ENCODE results near the gene NACC2.

NACC2 gene

GRCh38 chr9:135993765-135994500 is 101.2 kb downstream of the NACC2 start:
- DNase-seq (ENCODE audit: low read depth): no peak

GRCh38 chr9:135993409-135993742 is 101.7 kb downstream of the NACC2 start:
- no peak for DNase-seq (ENCODE audit: low read depth)

DNA sequence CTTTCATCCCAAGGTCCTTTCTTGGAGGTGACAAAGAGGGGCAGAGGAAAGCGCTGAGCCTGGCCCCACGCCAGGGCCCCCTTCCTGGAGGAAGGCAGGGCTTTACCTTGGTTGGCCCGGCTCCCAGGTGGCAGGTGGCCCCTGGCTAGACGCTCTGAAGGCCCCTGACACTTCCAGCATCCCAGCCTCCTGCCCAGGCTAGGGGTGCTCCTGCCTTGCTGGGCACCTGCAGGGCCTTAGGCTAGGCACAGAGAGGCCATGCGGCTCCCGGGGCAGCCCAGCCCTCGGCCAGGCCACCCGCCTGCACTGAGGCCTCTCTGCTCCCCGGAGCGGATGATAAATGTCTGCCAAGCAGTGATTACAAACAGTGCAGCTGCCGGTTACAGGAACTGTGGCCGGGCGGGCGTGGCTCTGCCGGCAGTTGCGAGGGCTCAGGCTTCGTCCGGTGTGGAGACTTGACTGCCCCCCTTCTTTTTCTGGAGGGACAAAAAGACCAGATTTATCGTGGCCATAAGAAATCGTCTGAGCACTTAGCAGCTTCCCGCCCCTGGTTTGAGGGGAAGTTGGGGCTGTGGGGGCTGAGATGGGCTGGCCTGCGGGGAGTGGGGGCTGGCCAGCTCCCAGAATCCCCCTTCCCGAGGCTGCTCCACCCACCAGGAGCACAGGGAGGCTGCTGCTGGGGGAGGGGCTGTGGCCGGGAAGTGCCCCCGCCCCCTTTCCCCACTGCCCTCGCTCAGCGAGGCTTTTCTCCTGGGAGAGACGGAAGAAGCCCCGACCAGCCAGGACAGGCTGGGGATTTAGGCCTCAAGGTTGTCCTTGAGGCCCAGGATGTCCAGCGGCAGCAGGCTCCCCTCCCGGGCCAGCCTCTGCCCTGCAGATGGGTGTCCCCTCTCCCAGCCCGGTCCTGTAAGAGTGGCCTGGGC is 102.3 kb downstream of the NACC2 start:
- peak; percentile 32 for DNase-seq (ENCODE audit: low read depth)

DNA sequence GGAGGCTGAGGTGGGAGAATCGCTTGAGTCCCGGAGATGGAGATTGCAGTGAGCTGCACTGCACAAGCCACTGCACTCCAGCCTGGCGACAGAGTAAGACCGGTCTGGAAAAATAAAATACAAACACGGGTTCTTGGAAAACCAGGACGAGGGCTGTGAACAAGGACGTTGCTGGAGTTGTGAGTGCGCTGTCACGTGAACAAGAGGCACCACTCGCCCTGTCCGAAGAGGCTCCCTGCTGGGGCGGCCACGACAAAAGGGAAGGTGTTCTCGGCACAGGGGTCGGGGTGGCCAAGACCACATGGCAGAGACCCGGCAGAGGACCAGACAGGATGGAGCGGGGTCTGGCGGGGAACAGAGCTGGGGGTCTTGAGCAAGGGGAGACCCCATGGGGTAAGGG is 103.3 kb downstream of the NACC2 start:
- DNase-seq (ENCODE audit: low read depth): no peak

DNA sequence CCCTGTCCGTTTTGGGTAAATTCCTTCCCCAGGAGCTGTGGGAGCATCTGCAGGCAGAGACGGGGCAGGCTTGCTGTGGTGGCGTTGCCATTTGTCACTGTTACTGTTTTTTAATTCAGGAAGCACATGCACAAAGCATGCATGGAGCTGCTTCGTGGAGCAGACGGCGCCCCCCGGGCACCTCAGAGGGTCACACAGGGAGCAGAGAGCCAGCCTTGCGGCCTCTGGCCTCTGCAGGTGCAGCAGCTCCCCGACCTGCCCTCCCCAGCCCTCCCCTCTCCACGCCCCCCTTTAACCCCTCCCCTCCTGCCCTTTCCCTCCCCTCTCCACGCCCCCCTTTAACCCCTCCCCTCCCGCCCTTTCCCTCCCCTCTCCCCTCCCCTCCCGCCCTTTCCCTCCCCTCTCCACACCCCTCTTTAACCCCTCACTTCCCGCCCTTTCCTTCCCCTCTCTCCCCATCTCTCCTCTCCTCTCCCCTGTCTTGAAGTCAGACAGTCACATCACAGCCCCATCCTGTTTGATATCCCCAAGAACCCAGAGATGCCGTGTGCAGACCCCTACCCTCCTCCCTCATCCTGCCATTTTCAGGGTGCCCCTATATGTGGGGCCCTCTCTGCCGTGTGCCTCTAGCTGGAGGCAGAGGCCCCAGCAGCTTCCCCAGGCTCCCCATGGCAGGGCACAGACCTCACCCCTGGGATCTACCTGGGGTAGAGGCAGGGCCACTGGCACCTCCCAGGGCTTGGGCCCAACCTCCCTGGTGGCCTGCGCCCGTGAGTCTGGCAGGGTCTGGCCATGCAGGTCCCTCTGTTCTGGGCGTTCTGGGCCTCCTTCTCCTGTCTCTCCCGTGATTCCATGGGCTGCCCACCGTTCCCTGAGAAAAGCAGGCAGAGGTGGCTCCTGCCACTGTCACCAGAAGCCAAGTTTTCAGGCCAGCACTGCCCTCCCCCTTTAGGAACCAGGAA is 104.3 kb downstream of the NACC2 start:
- peak; percentile 44 for DNase-seq (ENCODE audit: low read depth)

- peak; percentile 19 for DNase-seq (ENCODE audit: low read depth)
Observed at GRCh38 chr9:135989722-135990467, 105.2 kb downstream of the NACC2 start.

GRCh38 chr9:135989157-135989556 is 105.9 kb downstream of the NACC2 start:
- DNase-seq (ENCODE audit: low read depth): no peak

DNA sequence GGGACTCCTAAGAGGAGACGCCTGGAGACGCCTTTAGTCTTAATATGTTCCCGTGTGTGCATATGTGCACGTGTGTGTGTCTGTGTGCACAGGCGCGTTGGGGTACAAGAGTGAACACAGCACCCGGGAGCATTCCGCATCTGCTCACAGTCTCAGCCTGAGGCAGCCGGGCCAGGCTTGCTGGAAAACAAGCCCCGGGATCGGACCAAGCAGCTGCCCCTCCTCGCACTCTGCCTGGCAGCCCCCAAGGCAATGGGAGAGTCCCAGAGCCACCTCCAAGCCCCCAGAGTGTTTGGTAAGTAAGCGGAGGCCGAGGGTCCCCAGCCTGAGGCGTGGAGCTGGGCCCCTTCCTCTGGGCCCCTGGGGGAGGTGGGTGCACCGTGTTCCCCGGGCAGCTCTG is 106.6 kb downstream of the NACC2 start:
- DNase-seq (ENCODE audit: low read depth): no peak

GRCh38 chr9:135987838-135988404 is 107.2 kb downstream of the NACC2 start:
- DNase-seq (ENCODE audit: low read depth): no peak

GRCh38 chr9:135986605-135987004 is 108.5 kb downstream of the NACC2 start:
- no peak for DNase-seq (ENCODE audit: low read depth)

GRCh38 chr9:135985889-135986288 is 109.2 kb downstream of the NACC2 start:
- no peak for DNase-seq (ENCODE audit: low read depth)

- DNase-seq (ENCODE audit: low read depth): no peak
Observed at GRCh38 chr9:135985459-135985774, 109.7 kb downstream of the NACC2 start.

- DNase-seq (ENCODE audit: low read depth): no peak
Observed at GRCh38 chr9:135984072-135984710, 110.9 kb downstream of the NACC2 start.

DNA sequence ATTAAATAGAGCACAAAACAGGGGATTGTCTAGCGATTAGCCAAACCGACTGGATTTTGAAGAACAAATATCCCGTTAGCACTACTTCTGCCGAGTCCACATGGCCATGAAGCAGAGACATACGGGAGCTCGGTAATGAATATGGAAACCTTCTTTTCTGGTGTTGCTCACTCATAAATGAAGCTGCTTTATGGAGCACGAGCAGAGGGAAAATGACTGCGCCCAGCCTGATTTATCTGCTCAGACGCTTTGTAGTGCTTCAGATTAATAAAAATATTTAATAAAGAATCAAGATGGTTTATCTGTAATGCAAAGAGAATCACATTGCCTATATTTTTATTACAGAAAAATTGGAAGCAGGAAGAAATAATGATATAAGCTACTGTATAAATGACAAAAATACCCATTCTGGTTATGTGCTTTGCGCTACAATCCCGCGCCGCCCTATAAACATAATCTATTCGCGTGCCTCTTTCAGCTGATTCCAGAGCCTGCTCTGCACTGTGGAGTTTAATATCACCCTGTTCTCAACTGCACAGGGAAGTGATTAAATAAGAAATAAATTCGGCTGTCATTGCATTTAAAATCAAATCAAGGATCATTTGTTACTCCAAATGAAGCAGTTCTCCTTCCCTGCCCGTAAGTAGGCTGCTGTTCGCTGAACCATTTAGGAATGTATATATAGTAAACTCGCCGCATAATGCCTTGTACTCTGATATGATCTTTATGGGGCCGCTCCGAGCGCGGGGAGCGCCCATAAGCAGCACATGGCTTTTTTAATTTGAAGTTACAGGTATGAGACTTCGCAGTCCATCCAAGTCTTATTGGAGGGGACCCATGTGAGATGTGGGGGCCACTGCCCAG is 111.6 kb downstream of the NACC2 start:
- DNase-seq (ENCODE audit: low read depth): no peak

DNA sequence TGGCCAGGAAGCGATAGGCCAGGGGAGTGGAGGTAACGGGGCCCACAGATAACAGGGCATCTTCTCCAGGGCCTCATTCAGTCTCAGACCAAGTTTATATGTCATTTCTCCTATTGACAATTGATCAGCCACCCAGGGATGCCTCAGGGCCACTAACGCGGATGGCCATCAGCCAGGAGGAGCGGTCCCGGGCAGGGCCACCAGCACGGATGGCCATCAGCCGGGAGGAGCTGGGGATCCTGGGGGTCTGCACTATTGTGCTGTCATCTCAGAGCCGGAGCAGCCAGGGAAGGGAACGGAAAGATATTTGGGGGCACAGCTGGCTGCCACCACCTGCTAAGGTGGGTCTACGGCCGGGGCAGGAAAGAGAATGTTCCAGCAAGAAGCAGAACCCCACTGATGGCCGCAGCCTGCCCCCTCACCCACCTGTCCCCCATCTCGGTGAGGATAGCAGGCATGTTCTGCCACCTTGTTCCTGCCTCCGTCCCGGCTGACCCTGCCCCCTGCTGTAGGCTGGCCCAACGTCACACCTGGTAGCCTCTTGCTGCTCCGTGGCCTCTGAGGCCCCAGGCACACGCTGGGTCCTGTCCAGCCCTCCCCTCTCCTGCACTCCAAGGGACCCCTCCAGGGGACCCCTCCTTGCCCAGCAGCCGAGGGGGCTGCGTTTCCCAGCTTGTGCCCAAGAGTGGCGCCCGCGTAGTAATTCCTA is 112.4 kb downstream of the NACC2 start:
- DNase-seq (ENCODE audit: low read depth): no peak

DNA sequence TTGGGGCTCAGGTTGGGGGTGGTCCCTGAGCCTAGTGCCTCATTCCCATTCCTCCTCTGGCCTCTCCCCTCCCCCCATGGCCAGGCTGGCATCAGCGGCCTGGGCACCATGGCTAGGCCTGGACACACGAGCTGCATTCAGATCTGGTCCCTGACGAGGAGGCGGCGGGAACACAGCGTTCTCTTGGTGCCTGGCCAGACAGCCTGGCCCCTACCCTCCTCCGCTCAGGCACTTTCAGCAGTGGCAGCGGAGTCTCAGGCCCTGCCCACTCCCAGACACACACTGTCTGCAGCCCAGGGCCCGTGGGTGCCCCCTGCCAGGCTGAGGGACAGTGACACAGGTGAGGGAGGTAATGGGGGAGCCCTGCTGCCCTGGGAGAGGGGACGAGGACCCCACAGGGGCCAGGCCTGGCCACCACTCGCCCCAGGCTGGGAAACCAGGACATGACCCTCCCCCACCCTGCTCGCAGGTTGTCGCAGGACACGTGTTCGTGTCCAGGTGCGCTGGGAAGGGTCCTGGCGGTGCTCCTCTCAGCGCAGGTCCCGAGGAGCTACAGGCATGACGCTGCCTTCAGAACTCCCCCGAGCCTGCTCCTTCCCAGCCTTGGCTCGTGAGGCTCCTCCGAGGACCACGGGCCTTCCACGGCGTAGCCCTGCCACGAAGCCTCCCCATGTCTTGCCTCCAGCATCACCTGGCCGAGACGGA is 114.0 kb downstream of the NACC2 start:
- no peak for DNase-seq (ENCODE audit: low read depth)

GRCh38 chr9:135979547-135980166 is 115.4 kb downstream of the NACC2 start:
- DNase-seq (ENCODE audit: low read depth): no peak
